Right kidney (tissue), 1 donor: Measurements from ENCODE around the gene FBXO42.
"Not testable (repeated sequence)": the region's sequence is repeated elsewhere in the genome, so short reads cannot be mapped to it uniquely, and the experiment has no call there.

ENCODE experiments used
- DNase-seq: peaks from one replicate; pipeline ENCODE4 v3.0.0-alpha.2; 2016

FBXO42 gene

DNA sequence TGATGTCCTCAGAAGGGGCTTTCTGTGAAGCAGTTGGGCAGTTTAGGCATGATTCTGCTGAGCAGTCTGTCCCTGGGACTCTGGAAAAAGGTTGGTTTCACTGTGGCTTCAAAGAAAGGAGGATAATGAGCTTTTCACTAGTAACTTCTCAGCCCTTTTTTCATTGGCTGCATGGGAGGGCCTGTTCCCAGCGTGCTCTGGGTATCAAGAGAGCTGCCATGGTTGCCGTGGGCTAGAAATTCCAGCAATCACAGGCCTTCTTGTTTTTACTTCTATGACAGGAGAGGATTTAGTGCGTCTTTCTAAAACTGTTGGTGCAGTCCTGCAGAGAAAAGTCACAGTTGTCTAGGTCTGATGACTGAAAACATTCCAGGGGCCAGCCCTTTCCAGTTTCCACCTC, 22.0 kb upstream of the FBXO42 start:
- no peak for DNase-seq

DNA sequence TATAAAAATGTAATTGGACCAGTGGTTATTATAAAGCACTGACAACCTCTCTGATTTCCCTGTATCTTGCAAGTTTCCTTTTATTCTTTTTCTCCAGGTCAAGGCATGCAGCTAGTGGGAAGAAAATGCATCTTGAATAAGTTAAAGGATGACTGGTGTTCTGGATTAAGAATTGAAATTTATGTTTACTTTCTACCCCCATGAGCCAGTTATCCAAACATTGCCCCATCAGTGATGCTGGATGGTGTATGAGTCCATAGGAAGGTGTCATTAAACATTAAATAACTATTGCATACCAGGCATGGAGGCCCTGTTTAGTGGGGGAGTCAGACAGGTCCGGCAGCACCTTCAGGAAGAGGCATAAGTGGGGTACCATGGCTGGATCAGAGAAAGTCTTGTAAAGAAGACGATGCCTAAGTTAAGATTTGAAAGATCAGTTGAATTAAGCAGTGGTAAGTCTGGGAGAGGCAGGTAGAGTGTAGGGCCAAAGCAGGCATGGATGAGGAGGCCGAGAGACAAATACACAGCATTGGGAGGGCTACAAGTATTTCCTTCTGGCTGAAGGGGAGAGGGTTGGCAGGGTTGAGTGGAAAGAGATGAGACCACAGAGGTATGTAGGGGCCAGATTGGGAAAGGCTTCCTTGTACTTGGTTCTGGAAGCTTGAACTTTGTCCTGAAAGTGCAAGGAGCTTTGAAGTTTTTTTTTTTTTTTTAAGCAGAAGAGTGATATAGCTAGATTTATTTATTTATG, 20.4 kb upstream of the FBXO42 start:
- no peak for DNase-seq

DNA sequence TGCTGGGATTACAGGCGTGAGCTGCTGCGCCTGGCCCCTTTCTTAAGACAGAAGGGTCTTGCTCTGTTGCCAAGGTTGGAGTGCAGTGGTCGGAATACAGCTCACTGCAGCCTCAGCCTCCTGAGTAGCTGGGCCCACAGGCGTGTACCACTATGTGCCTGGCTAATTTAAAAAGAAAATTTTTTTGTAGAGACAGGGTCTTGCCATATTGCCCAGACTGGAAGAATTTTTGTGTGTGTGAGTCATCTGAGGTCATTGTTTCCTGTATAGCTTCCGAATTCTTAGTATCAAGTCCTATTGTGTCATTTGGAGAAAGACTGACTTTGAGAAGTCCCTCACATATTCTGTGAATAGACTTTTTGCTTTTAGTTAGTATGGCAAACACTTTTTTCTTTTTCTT, 19.4 kb upstream of the FBXO42 start:
- DNase-seq, result no peak

DNA sequence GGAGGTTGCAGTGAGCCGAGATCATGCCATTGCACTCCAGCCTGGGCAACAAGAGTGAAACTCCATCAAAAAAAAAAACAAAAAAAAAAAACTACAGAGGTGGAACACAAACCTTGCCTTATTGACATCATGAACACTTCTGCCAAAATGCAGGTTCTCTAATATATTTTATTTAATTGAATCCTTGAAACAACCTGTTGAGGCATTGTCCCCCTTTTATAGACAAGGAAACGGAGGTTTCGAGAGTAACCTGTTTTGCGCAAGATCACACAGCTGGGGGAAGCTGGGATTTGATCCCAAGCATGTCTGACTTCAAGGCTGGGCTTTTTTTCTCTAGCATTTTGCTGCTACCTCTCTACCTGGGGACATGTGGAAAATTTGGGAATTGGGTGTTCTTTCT, 17.5 kb upstream of the FBXO42 start:
- no peak for DNase-seq

DNA sequence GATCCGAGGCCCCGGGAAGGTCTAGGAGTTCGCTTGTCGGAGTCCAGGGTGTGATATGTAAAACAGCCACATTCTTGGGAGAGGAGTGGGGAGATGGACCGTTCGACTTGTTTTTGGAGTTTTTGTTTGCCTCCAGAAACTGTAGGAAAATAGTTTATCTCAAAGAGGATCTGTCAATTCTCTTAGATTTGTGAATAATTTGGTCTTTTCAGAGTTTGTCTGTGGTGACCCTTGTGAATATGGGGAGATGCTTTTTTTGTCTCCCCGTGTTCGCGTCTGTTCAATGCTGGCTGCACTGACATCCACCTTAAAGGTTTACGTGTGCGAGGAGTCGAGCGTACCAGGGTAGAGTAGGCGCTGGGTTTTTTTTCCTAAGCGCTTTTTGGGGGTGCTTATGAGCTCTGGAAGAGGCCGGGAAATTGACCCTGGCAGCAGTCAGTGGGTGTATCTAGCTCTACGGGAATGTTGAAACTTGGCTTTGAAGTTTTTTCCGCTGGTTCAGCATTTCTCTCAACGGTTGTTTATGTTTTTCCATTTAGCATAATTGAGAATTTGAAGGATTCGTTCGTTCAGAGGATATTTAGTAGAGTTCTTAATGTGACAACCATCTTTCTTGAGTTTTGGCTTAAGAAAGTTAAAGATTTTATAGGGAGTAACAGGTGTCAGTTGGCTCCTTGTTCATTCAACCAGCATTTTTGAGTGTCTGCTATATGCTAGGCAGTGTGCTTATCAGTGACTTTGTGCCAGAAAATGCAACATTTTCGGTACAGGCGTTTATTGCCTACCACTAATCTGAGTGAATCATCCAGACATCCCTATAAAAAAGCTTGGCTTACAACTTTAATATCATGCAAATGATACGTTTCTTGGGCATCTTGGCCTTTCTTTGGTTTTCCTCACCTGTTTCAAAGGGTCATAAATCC, 15.9 kb upstream of the FBXO42 start:
- DNase-seq, result no peak

DNA sequence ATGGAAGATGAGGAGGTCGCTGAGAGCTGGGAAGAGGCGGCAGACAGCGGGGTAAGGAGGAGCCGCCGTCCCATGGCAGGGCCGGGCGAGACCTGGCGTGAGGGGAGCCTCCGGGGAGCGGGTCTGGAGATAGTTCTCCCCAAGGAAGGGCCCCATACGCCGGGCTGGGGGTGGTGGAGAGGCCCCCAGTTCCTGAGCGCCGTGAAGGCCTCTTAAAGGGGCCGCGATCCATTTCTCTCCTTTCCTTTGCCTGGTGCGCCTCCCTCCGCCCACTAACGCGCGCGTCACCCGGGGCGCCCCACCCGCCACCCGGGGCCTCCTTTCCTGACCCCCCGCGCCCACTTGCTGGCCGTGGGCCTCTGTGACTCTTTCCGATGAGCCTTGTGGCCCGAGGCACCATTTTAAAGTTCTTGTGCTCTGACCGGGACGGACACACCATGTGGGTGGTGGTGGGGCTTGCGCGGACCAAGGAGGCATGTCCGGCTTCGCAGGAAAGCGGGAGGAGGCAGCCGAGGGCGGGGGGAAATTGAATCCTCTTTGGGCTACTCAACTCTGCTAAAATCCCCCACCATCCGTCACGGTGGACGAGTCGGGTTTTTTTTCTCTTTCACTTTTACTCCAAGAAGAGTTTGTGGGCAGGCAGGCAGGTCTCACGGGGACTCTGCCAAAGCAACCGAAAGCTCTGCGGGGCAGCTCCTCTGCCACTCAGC, 15.1 kb upstream of the FBXO42 start:
- DNase-seq, result peak; percentile 100

DNA sequence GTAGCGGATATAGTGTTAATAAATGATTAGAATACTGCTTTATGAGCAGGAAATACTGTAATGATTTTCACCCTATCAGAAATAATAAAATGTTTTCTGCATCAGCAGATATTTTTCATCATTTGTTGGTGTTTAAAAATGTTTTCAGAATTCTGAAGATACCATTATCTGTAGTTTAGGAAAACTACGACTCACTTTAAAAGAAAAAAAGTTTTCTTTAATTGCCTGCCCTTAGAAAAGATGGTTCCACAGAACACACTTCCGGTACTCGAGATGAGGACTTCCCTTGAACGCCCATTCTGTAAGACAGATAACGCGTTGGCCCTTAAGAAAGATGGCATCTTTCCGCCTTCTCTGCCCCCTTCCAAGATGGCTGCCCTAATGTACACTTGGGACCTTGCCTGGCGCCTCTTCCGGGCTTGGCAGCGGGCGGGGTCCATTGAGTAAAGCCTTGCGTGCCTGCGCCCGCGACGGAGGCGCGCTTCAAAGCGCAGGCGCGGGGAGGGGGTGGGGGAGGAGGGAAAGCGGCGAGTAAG, 14.5 kb upstream of the FBXO42 start, which contains the start of gene SZRD1:
SZRD1 (plus strand) TSS at position 521 of the 536 bp plus-strand sequence. CDS start 16 bp downstream, outside the sequence.
- no peak for DNase-seq

DNA sequence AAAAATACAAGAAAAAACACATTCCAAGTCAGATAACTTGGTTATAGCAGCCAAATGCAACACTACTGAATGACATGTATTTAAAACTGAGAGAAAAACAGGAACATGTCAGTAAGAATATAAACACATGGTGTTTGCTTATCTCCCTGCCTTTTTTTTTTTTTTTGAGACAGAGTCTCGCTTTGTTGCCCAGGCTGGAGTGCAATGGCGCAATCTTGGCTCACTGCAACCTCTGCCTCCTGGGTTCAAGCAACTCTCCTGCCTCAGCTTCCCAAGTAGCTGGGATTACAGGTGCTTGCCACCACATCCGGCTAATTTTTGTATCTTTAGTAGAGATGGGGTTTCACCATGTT, 12.8 kb upstream of the FBXO42 start:
- not testable (repeated sequence) for DNase-seq

DNA sequence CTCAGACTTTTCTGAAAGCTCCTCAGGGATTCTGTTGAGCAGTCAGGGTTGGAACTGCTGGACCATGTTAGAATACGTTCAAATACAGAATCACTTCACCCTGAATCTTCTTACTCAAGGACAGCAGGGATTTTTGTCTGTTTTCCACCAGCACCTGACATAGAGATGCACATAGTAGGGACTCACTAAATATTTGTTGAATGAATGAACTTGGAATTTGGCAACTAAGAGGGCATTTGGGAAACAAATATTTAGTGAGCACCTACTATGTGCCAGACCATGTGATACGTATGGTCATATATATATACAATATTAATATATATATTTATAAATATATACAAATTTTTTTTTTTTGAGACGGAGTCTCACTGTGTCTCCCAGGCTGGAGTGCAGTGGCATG, 4.6 kb upstream of the FBXO42 start:
- no peak for DNase-seq

DNA sequence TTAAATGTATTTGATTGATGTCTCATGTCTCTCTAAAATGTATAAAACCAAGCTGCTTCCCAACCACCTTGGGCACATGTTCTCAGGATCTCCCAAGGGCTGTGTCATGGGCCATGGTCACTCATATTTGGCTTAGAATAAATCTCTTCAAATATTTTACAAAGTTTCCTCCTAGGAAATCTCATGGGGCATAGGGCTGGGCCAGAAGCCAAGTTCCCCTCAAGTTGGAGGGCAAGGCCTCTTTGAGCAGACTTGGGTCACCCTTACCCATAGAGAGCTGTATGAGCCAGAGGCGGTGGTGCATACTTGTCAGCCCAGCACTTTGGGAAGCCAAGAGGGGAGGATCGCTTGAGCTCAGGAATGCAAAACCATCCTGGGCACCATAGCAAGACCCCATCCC, 2.3 kb upstream of the FBXO42 start:
- no peak for DNase-seq

DNA sequence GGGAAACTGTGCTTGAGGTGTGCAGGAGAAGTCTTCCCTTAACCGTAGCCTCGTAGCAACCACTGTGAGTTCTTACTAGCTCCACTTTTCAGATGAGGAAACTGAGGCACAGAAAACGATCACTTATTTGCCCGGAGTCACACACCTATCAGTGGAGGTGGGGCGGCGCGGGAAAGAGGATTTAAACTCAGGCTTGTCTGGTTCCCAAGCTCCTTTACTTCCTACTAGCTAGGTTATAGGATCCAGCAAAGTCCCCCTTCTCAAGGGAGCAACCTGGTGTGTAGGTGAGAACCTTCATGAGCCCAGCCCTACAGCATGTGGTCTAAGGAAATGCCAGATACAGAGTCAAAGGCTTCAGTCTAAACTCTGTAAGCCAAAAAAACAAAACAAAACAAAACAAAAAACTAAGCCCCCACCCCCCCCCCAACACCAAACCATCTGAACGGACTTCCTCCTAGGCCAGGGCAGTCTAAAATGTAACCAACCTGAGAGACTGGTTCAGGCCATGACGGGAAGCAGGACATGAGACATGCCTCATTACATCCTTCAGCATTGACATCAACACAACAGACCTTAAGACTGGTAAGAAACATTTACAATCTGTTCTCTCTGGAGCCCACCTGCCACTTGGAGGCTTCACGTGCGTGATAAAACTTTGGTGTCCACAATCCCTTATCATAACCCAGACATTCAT, 709 bp upstream of the FBXO42 start:
- DNase-seq, result no peak

DNA sequence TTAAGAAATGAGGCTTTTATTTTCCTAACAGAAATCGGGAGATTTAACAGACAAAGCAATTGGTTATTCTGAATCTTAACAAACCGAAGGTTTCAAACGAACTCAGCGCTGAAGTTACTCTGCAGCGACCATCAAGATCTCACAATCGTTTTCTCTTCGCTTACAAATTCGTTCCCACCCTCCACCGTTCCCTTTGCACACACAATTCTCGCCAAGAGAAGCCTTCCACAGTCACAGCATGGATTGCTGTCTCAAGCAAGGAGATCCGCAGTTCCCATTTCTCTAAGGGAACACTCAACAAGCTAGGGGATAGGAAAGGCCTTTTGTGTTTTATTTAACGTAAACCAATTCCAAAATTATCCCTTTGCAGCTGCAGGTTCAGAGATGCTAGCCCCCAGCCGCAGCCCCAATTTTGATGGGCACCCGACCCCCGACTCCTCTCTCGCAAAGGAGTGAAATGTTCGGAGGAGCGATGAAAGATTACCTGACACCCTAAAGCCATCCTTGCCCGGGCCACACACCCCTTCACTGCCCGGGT, 755 bp downstream of the FBXO42 start:
- DNase-seq, result no peak

DNA sequence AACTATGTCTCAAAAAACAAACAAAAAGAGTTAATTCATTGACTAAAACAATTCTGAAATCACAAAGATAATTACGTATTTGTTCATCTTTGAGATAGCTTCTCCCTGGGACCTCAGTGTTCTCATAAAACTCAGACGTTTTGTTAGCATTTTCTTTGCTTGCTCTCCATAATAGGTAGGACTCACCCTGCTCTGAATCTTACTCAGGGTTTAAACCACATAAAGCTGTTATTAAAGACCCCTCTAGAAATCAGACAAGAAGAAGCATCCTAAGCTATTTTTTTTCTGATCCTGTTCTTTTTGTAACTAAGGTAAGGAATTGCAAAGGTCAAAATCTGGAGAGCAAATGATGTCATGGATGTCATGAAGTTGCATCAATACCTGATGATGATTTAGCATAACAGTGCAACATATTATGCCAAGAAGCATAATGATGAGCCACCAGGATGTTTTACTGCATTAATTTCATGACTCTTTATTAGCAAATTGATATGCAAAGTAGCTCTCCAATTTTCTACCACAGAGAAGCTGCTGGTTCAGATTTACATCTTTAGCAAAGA, 2.4 kb downstream of the FBXO42 start:
- DNase-seq, result no peak

DNA sequence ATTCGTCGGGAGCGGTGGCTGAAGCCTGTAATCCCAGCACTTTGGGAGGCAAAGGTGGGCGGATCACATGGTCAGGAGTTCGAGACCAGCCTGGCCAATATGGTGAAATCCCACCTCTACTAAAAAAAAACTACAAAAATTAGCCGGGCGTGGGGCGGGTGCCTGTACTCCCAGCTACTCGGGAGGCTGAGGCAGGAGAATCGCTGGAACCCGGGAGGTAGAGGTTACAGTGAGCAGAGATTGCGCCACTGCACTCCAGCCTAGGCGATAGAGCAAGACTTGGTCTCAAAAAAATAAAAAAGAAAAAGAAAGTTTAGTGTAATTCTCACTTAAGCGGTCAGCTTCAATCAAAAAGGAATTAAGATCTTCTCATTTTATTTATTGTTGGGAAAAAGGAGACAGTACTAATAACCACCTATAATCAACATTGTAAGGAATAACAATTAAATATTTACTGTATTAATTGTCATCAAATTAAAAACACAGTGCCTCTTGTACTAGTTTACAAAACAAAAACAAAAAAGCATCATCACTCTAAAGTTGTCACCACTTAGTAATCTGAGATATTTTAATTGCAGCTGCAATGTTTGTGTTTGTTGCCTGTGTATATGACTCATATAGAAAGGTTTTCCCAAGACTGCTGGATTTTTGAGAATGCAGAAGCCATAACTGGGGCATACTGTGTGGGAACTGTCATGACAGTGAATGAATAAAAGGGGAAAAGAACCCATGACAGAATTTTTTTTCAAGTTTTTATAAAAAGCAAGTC, 3.7 kb downstream of the FBXO42 start:
- no peak for DNase-seq

DNA sequence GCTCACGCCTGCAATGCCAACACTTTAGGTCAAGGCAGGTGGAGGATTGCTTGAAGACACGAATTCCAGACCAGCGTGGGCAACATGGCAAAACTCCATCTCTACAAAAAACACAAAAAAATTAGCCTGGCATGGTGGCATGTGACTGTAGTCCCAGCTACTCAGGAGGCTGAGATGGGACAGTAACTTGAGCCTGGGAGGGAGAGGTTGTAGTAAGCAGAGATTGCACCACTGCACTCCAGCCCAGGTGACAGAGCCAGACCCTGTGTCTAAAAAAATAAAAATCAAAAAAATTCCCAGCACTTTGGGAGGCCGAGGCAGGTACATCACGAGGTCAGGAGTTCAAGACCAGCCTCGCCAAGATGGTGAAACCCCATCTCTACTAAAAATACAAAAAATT, 9.0 kb downstream of the FBXO42 start:
- not testable (repeated sequence) for DNase-seq

DNA sequence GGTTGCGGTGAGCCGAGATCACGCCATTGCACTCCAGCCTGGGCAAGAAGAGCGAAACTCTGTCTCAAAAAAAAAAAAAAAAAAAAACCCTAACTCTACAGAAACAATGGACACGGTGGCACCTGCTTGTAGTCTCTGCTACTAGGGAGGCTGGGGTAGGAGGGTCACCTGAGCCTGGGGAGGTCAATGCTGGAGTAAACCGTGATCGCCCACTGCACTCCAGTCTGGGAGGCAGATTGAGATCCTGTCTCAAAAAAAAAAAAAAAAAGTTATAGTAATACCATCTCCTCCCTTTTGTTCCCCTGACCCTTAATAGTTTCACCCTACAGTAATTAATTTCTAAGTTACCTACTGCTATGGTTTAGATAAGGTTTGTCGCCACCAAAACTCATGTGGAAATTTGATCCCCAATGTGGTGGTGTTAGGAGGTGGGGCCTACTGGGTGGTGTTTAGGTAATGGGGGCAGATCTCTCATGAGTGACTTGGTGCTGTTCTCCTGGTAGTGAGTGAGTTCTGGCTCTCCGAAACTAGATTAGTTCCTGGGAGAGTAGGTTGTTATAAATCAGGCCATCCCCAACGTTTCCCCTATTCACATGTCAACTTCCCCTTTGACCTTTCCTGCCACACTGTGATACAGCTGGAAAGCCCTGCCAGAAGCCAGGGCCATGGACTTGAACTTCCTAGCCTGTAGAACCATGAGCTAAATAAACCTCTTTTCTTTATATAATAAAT, 9.8 kb downstream of the FBXO42 start:
- DNase-seq, result no peak

DNA sequence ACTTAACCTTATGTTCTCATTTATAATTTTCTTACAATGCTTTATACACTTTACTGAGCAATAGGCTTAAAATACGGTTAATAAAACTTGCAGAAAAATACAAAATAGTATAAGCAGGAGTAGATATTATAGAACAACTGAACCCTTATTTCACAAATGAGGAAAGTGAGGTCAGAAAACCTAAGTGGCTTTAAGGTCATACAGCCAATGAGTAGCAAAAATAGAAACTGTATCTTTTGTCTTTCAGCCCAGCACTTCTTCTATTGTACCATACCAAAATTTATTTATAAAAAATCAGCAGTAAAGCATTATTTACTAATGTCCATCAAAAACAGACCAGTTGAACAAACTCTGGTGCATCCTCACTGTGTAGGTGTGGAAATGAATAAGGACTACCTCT, 11.6 kb downstream of the FBXO42 start:
- no peak for DNase-seq

DNA sequence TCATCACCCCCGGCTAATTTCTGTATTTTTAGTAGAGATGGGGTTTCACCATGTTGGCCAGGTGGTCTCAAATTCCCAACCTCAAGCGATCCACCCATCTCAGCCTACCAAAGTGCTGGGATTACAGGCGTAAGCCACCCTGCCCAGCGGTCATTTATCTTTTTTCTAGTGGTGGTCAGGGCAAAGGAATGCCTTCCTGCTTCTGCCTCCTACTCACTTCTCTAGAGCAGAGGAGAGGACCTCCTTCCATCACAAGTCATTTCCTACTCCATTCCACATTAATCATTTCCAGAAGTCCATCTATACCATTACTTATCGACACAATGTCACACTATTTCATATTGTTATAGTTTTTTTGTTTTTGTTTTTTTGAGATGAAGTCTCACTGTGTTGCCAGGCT, 13.3 kb downstream of the FBXO42 start:
- DNase-seq, result no peak

DNA sequence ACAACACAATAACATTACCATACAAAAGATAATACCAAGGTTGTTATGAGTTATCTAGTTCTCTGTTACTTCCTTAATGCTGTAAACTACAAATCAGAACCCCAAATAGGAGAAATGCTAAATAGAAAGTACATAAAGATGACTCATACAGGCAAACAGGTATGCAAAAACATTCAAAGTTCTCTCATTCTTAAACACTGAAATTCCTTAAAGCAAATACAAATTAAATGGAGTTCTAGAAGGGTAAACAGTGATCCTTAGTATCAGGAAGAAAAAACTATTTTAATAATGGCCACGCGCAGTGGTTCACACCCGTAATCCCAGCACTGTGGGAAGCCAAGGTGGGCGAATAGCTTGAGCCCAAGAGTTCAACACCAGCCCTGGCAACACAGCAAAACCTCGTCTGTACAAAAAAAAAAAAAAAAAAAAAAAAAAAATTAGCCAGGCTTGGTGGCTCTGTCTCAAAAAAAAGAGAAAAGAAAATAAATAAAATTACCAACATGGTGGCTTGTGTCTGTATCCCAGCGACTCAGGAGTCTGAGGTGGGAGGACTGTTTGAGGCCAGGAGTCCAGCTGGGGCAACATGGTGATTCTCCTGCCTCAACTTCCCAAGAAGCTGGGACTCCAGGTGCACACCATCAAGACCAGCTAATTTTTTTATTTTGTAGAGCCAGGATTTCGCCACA, 17.5 kb downstream of the FBXO42 start:
- no peak for DNase-seq
